PC-3 (cell line): Measurements from ENCODE around the gene ACOXL. TPM values are rescaled to one million over a fixed set of nuclear protein-coding genes. Genes with fewer than 3 reads are reported as not detected.

Experiments used
- ATAC-seq: fragments of 200-7000 bp; cut with Tn5 transposase; 2 replicates; pipeline ENCODE4 v1.9.1; 2020; ENCODE audit warnings: mild to moderate bottlenecking, moderate library complexity
- BruUV-seq: library from RNA; stranded (reverse); fragments of 400-500 nt; replicated peaks from 2 replicates; lab custom pipeline; 2021; lab: Mats Ljungman, UMichigan
- CTCF ChIA-PET: fragments of 300-600 bp; sonication (Branson Sonifier 250); formaldehyde crosslinking; loops from one replicate; lab custom pipeline; 2022; ENCODE audit warnings: antibody characterized with exemption; lab: Charles Lee
- POLR2A ChIA-PET: fragments of 300-600 bp; sonication (Branson Sonifier 250); formaldehyde crosslinking; loops from one replicate; lab custom pipeline; 2022; ENCODE audit warnings: antibody characterized with exemption; ENCODE audit not compliant: unreplicated experiment; lab: Charles Lee
- DNase-seq: peaks from one replicate; pipeline ENCODE4 v3.0.0-alpha.2; 2015
- H2AFZ ChIP-seq: fragments of 300-600 bp; sonication (generic); 2 replicates; pipeline ENCODE4 v1.6.0; 2016; ENCODE audit warnings: antibody characterized with exemption, low read length
- H3F3A ChIP-seq: fragments of 300-600 bp; sonication (generic); one replicate; pipeline ENCODE4 v1.6.0; 2017; ENCODE audit warnings: antibody characterized with exemption, low read length, control low read depth, mild to moderate bottlenecking; ENCODE audit not compliant: unreplicated experiment
- H3K27ac ChIP-seq: fragments of 300-600 bp; sonication (generic); 2 replicates; pipeline ENCODE4 v1.5.1; 2016; ENCODE audit warnings: mild to moderate bottlenecking, low read length
- H3K27me3 ChIP-seq: fragments of 300-600 bp; sonication (generic); 2 replicates; pipeline ENCODE4 v1.6.1; 2016; ENCODE audit warnings: low read length, mixed read lengths
- H3K36me3 ChIP-seq: fragments of 300-600 bp; sonication (generic); 2 replicates; pipeline ENCODE4 v1.6.1; 2016; ENCODE audit warnings: low read depth, mixed run types, low read length, mixed read lengths
- H3K4me1 ChIP-seq: fragments of 300-600 bp; sonication (generic); 2 replicates; pipeline ENCODE4 v1.5.1; 2016; ENCODE audit warnings: low read length; ENCODE audit not compliant: insufficient read depth
- H3K4me2 ChIP-seq: fragments of 300-600 bp; sonication (generic); 2 replicates; pipeline ENCODE4 v1.6.0; 2016; ENCODE audit warnings: low read length
- H3K4me3 ChIP-seq: fragments of 300-600 bp; sonication (generic); 2 replicates; pipeline ENCODE4 v1.5.1; 2016; ENCODE audit warnings: mild to moderate bottlenecking, low read length, mixed read lengths
- H3K79me2 ChIP-seq: fragments of 300-600 bp; sonication (generic); 2 replicates; pipeline ENCODE4 v1.6.1; 2017; ENCODE audit warnings: low read length, mixed read lengths
- H3K9ac ChIP-seq: fragments of 300-600 bp; sonication (generic); 2 replicates; pipeline ENCODE4 v1.6.0; 2016; ENCODE audit warnings: mild to moderate bottlenecking, low read length
- H3K9me2 ChIP-seq: fragments of 300-600 bp; sonication (generic); replicated peaks from 2 replicates; pipeline ENCODE4 v1.6.1; 2016; ENCODE audit warnings: mixed run types, low read length, mixed read lengths
- H3K9me3 ChIP-seq: fragments of 300-600 bp; sonication (generic); 2 replicates; pipeline ENCODE4 v1.6.1; 2016; ENCODE audit warnings: low read length, mixed read lengths
- H4K20me1 ChIP-seq: fragments of 300-600 bp; sonication (generic); 2 replicates; pipeline ENCODE4 v1.6.1; 2016; ENCODE audit warnings: low read length, mixed read lengths
- CTCF ChIP-seq: fragments of 300-600 bp; sonication (generic); conservative IDR thresholded peaks from 2 replicates; pipeline ENCODE4 v1.5.1; 2017; ENCODE audit warnings: antibody characterized with exemption, low read depth, mild to moderate bottlenecking, low read length
- EZH2 ChIP-seq: fragments of 300-600 bp; sonication (generic); IDR thresholded peaks from one replicate; pipeline ENCODE4 v1.6.1; 2017; ENCODE audit warnings: antibody characterized with exemption, mild to moderate bottlenecking, low read length; ENCODE audit not compliant: unreplicated experiment
- EZH2phosphoT487 ChIP-seq: fragments of 300-600 bp; sonication (generic); IDR thresholded peaks from 2 replicates; pipeline ENCODE4 v1.6.1; 2018; ENCODE audit warnings: mild to moderate bottlenecking, antibody characterized with exemption, low read length, borderline replicate concordance
- intact Hi-C: fragments of 100-400 bp; cut with micrococcal nuclease; formaldehyde crosslinking; loops from 2 replicates; pipeline ENCODE4 v1.9.0; 2023
- total RNA-seq: library from RNA; depleted of rRNA; stranded (reverse); fragments of >200 nt; gene quantifications from 2 replicates; pipeline ENCODE4 v1.2.3, GENCODE V29; 2014

The ACOXL gene
- total RNA-seq, 1 experiment from 2014 or later, result 16.3 TPM

- intact Hi-C loops, result no loop called here
- no peak for TF ChIP-seq EZH2phosphoT487
- BruUV-seq, result no TSS peak
- Histone ChIP-seq H3K27ac (no peak overlapping the region), H3F3A (no peaks in the 10 kb centered on the region), H3K9me3 (peaks cover 4% of the 10 kb centered on the region; the same call in 1 of the 2 replicates), H4K20me1 (no peaks in the 10 kb centered on the region), H3K27me3 (no peaks in the 10 kb centered on the region), H3K9me2 (no peaks in the 10 kb centered on the region), H3K4me2 (no peak overlapping the region), H3K4me1 (no peaks in the 10 kb centered on the region), H3K9ac (no peak overlapping the region), H3K79me2 (no peaks in the 10 kb centered on the region), H3K4me3 (no peak overlapping the region), H2AFZ (no peak overlapping the region), H3K36me3 (peaks cover 3% of the 10 kb centered on the region; the same call in 1 of the 2 replicates)
- no peak for ATAC-seq
- CTCF ChIA-PET, result no interaction called here
- no peak for DNase-seq
- POLR2A ChIA-PET, result no interaction called here
These were observed 323.4 kb downstream of the ACOXL start for GRCh38 chr2:111055735-111056134.

DNA sequence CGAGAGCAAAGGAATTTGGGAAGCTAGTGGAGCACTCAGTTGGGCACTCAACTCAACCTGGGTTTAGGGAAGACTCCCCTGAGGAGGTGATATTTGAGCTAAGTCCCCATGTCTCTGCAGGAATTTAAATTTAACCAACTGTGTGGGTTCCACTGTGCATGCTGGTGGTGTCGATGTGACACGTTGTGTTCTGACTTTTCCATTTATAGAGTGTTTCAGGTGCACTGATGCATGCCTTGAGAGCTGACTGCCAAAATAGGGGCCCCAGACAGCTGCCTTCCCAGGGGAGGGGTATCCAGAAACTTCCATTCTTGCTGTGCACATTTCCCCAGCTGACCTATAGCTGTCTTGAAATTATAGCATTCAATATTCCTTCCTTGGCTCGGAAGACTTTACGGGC, 324.7 kb downstream of the ACOXL start:
- ATAC-seq (no peak), DNase-seq (no peak)
- no peaks in the 10 kb centered on the region for H3F3A ChIP-seq
- H3K79me2 ChIP-seq, result no peaks in the 10 kb centered on the region
- H2AFZ ChIP-seq, result no peak overlapping the region
- H3K9me2 ChIP-seq, result no peaks in the 10 kb centered on the region
- TF ChIP-seq CTCF (no peak), EZH2 (no peak), EZH2phosphoT487 (no peak)
- peaks cover 4% of the 10 kb centered on the region; the same call in 1 of the 2 replicates for H3K36me3 ChIP-seq
- CTCF ChIA-PET, result no interaction called here
- no peak overlapping the region for H3K9ac ChIP-seq
- H3K27ac ChIP-seq, result no peak overlapping the region
- intact Hi-C loops, result no loop called here
- BruUV-seq, result no TSS peak
- H3K4me2 ChIP-seq, result no peak overlapping the region
- POLR2A ChIA-PET, result no interaction called here
- no peaks in the 10 kb centered on the region for H4K20me1 ChIP-seq
- no peak overlapping the region for H3K4me3 ChIP-seq
- H3K4me1 ChIP-seq, result no peaks in the 10 kb centered on the region
- H3K9me3 ChIP-seq, result peaks cover 4% of the 10 kb centered on the region; the same call in 1 of the 2 replicates
- no peaks in the 10 kb centered on the region for H3K27me3 ChIP-seq

DNA sequence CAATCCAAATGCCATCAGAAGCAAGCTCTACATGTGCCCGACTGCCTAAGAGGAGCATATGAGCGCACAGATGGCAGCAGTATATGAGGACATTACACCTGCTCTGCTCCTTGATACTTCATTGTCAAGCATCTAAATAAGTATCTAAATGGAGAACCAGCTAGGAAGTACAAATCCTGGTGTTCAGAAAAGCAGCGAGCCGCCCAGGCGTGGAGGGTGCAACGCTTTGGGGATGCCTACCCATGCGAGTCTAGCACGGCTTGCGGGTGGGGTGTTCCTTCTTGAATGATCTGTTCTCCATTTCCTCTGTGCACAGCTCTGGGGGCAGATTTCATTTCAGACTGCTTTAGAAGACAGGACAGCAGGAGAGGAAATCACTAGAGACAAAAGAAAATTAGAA, 325.3 kb downstream of the ACOXL start:
- H3K79me2 ChIP-seq, result no peaks in the 10 kb centered on the region
- H3K4me1 ChIP-seq, result no peaks in the 10 kb centered on the region
- H3K27me3 ChIP-seq, result no peaks in the 10 kb centered on the region
- ATAC-seq, result no peak
- H3K9ac ChIP-seq, result no peak overlapping the region
- no peaks in the 10 kb centered on the region for H3F3A ChIP-seq
- peaks cover 4% of the 10 kb centered on the region; the same call in 1 of the 2 replicates for H3K9me3 ChIP-seq
- peaks cover 4% of the 10 kb centered on the region; the same call in 1 of the 2 replicates for H3K36me3 ChIP-seq
- DNase-seq, result no peak
- CTCF ChIA-PET, result no interaction called here
- POLR2A ChIA-PET, result no interaction called here
- TF ChIP-seq EZH2phosphoT487, result no peak
- no peak for TF ChIP-seq EZH2
- no peak for TF ChIP-seq CTCF
- no peak overlapping the region for H3K27ac ChIP-seq
- no TSS peak for BruUV-seq
- intact Hi-C loops, result no loop called here
- H2AFZ ChIP-seq, result no peak overlapping the region
- H3K4me2 ChIP-seq, result no peak overlapping the region
- no peaks in the 10 kb centered on the region for H3K9me2 ChIP-seq
- no peak overlapping the region for H3K4me3 ChIP-seq
- no peaks in the 10 kb centered on the region for H4K20me1 ChIP-seq
